BLaER1 (cell line): ENCODE measurements around the gene EGFL7.
A peak's percentile ranks its signal among the peaks of the same experiment; 100 is the strongest.

ENCODE experiments used
- H3K27ac ChIP-seq: shearing (Covaris generic); formaldehyde crosslinking; 2 replicates; pipeline ENCODE4 v1.8.1; 2022
- H3K27me3 ChIP-seq: shearing (Covaris generic); formaldehyde crosslinking; 2 replicates; pipeline ENCODE4 v1.8.1; 2022
- H3K36me3 ChIP-seq: shearing (Covaris generic); formaldehyde crosslinking; 2 replicates; pipeline ENCODE4 v1.8.1; 2022
- H3K4me1 ChIP-seq: shearing (Covaris generic); formaldehyde crosslinking; 2 replicates; pipeline ENCODE4 v1.8.1; 2022
- H3K4me2 ChIP-seq: shearing (Covaris generic); formaldehyde crosslinking; 2 replicates; pipeline ENCODE4 v1.8.1; 2022
- H3K4me3 ChIP-seq: shearing (Covaris generic); formaldehyde crosslinking; 2 replicates; pipeline ENCODE4 v1.8.1; 2022
- H3K9ac ChIP-seq: shearing (Covaris generic); formaldehyde crosslinking; 2 replicates; pipeline ENCODE4 v1.8.1; 2022
- H3K9me3 ChIP-seq: shearing (Covaris generic); formaldehyde crosslinking; 2 replicates; pipeline ENCODE4 v1.8.1; 2022
- H4K20me1 ChIP-seq: shearing (Covaris generic); formaldehyde crosslinking; 2 replicates; pipeline ENCODE4 v1.8.1; 2022
- Cebpa-rat ChIP-seq: shearing (Covaris generic); IDR thresholded peaks from 2 replicates; pipeline ENCODE4 v1.8.1; 2022

Gene EGFL7

DNA sequence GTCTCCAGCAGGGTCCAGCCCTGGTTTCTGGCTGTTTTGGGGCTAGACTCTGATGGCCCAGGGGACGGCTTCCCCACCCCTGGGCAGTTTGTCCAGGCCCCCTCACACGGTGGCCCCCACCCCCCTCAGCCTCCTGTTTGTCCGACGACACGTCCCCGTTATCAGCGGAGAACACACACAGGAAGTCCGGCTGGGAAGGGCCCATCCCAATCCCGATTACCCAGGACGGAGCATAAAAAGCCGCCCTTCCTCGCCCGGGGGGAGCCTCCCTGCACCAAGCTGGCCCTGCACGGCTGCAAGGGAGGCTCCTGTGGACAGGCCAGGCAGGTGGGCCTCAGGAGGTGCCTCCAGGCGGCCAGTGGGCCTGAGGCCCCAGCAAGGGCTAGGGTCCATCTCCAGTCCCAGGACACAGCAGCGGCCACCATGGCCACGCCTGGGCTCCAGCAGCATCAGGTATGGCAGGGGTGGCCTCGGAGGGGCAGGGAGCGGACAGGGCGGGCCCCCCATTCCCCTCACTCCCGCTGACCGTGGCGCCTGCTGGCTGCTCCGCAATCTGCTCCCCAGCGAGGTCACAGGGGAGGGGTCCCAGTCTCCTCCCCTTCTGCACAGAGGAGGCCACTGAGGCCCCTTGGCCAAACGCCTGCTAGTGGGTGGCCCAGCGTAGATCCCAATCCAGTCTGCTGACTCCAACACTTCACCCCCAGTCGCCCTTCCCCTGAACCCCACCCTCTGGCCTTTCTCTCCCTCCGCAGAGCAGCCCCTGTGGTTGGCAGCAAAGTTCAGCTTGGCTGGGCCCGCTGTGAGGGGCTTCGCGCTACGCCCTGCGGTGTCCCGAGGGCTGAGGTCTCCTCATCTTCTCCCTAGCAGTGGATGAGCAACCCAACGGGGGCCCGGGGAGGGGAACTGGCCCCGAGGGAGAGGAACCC, at the start of gene EGFL7:
Gene EGFL7 (plus strand): TSS at position 261 of the 926 bp plus-strand sequence. CDS start 5,367 bp downstream, outside the sequence.
- peaks cover 54% of the 10 kb centered on the region; the same call in 1 of the 2 replicates for H3K27me3 ChIP-seq
- H3K36me3 ChIP-seq, result 0 out of 2 replicates have a peak, but pooled peaks cover 3% of the 10 kb centered on the region
- no peak for TF ChIP-seq Cebpa-rat
- H3K4me2 ChIP-seq, result peak within 1 kb of the TSS; percentile 99
- H3K27ac ChIP-seq, result 0 out of 2 replicates have a peak within 1 kb of the TSS, but pooled peaks have one; percentile 93
- H3K9me3 ChIP-seq, result no peaks in the 10 kb centered on the region
- peak within 1 kb of the TSS; percentile 23; the same call in 1 of the 2 replicates for H3K9ac ChIP-seq
- H3K4me1 ChIP-seq, result peaks cover 94% of the 10 kb centered on the region
- no peak within 1 kb of the TSS; the same call in 1 of the 2 replicates for H3K4me3 ChIP-seq
- peaks cover 28% of the 10 kb centered on the region for H4K20me1 ChIP-seq

DNA sequence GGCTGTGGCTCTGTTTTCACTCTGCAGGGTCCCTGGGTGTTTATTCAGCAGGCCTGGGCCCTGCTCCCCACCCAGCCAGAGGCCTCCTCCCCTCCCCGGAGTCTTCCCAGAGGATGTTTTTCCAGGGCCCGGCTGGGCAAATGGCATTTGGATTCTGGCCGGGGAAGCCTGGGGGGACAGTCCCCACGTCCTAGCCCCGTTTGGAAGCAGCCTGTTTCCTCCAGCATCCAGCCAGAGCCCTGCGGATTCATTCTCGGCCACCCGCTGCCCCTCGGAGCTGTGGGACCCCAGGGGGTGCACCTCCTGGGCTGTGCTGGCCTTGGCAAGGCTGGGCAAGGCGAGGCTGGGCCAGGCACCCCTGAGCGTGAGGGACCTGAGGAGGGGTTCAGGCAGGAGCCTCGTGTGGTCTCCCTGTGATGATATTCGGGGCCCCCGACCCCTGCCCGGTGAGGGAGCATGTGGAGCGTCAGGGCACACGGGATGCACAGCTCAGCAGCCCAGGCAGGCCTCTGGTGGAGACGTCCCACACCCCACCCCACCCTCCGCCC, 48.8 kb upstream of the EGFL7 start:
- Histone ChIP-seq H3K36me3 (no peaks in the 10 kb centered on the region), H4K20me1 (no peaks in the 10 kb centered on the region), H3K9me3 (no peaks in the 10 kb centered on the region), H3K9ac (no peak overlapping the region), H3K4me2 (peak overlapping the region; percentile 26; the same call in 1 of the 2 replicates), H3K4me1 (peaks cover 66% of the 10 kb centered on the region), H3K4me3 (no peak overlapping the region), H3K27me3 (no peaks in the 10 kb centered on the region), H3K27ac (0 out of 2 replicates have a peak overlapping the region, but pooled peaks have one; percentile 22)
- no peak for TF ChIP-seq Cebpa-rat

DNA sequence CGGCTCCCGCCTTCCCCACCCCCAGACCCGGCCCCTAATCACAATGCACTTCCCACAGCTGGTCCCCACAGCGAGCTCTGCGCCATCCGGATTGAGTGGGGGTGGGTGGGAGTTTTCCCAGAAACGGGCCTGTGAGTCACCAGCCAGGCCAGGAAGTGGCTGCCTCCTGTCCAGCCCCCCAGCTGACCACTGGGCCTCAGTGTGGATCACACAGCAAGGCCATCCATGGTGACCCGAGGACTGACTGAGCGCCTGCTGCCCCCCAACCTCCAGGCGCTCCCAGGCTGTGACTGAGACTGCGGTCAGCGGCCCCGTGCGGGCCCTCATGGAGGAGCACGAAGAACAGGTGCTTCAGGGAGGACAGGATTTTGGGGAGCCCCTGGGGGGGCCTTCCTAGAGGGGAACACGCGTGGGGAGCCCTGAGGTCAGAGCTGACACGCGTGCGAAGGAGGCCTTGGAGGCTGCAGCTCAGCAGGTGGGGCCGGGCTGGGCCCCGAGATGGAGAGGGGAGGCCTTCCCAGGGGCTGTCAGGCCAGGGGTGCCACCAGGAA, 48.3 kb upstream of the EGFL7 start:
- H3K4me1 ChIP-seq, result peaks cover 66% of the 10 kb centered on the region
- no peak for TF ChIP-seq Cebpa-rat
- peak overlapping the region; percentile 35; the same call in 1 of the 2 replicates for H3K27ac ChIP-seq
- no peaks in the 10 kb centered on the region for H3K9me3 ChIP-seq
- no peak overlapping the region for H3K9ac ChIP-seq
- H4K20me1 ChIP-seq, result no peaks in the 10 kb centered on the region
- H3K27me3 ChIP-seq, result no peaks in the 10 kb centered on the region
- H3K4me2 ChIP-seq, result 0 out of 2 replicates have a peak overlapping the region, but pooled peaks have one; percentile 91
- no peak overlapping the region for H3K4me3 ChIP-seq
- no peaks in the 10 kb centered on the region for H3K36me3 ChIP-seq

DNA sequence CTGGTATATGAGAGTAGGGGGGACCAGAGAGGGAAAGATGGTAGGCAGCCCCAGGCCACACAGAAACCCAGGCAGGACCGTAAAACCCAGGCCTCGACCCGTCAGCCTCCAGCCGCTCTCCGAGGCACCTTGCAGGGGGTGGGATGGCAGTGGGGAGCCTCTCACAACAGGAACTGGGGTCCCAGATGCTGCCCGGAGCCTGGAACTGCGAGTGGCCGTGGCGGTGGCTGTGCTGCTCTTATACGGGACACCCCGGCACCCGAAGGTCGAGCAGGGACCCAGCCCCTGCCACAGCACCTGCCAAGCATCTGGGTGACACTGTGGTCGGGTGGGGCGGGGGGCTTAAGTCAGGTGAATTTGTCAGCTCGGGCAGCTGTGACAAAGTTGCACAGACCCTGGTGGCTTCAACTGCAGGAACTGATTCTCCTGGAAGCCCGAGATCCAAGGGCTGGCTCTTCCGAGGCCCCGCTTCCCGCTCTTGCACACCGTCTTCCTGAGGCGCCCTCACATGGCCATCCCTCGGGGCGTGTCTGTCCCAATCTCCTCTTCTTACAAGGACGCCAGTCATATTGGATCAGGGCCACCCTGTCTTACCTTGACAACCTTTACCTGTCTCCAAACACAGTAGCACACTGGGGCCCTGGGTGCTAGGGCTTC, 47.6 kb upstream of the EGFL7 start:
- peak overlapping the region; percentile 51 for H3K27ac ChIP-seq
- no peak overlapping the region for H3K4me3 ChIP-seq
- peak overlapping the region; percentile 50; the same call in 1 of the 2 replicates for H3K9ac ChIP-seq
- no peak for TF ChIP-seq Cebpa-rat
- no peaks in the 10 kb centered on the region; the same call in 1 of the 2 replicates for H4K20me1 ChIP-seq
- peaks cover 66% of the 10 kb centered on the region for H3K4me1 ChIP-seq
- no peaks in the 10 kb centered on the region for H3K27me3 ChIP-seq
- no peaks in the 10 kb centered on the region for H3K9me3 ChIP-seq
- H3K4me2 ChIP-seq, result peak overlapping the region; percentile 91
- no peaks in the 10 kb centered on the region for H3K36me3 ChIP-seq

DNA sequence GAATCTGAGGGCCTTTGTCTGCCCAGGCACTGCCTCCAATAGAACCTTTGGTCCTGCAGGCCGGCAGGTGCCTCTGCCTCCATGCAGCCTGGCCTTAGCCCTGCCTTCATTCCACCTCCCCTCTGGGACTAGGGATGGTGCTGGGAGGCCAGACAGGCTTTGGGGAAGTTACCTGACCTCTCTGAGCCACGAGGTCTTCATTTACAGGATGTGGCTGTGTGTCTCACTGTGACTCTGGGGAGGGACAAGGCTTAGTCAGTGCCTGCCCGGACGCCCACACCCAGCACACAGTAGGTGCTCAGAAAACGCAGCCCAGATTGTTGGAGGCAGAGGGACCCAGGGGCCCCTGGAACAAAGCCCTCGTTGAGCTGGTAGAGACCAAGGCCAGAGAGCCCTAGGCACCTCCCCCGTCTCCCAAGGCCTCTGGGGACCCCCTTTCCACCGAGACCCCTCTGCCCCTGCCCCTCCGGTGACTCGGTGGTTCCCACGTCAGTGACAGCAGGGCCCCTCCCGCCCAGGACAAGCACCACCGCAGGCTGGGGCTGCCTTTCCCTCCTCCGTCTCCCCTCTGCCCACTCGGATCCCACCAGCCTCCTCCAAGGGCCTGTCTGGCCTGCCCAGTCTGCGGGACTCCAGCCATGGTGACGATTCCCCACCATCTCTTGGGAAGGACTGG, 46.9 kb upstream of the EGFL7 start:
- peaks cover 4% of the 10 kb centered on the region; the same call in 1 of the 2 replicates for H3K27me3 ChIP-seq
- peak overlapping the region; percentile 50; the same call in 1 of the 2 replicates for H3K9ac ChIP-seq
- no peak overlapping the region for H3K4me3 ChIP-seq
- no peaks in the 10 kb centered on the region for H3K36me3 ChIP-seq
- peak overlapping the region; percentile 51 for H3K27ac ChIP-seq
- H3K9me3 ChIP-seq, result no peaks in the 10 kb centered on the region
- no peak for TF ChIP-seq Cebpa-rat
- H4K20me1 ChIP-seq, result no peaks in the 10 kb centered on the region; the same call in 1 of the 2 replicates
- peak overlapping the region; percentile 91 for H3K4me2 ChIP-seq
- H3K4me1 ChIP-seq, result peaks cover 68% of the 10 kb centered on the region

DNA sequence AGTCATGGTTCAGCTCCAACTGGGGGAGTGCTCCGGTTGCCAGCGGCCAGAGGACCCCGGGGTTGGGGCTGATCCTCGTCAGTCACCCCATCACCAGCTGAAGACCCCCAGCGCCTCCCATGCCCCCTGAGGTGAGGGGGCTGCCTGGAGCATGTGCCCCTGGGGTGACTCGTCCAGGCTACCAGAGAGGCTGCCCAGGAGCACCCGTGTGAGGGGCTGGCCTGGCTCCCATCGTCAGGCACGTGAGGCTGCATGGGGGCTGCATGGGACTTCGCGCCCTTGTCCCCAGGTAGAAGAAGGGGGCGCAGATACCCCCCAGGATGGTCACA, 46.4 kb upstream of the EGFL7 start:
- H4K20me1 ChIP-seq, result no peaks in the 10 kb centered on the region; the same call in 1 of the 2 replicates
- no peak for TF ChIP-seq Cebpa-rat
- H3K27ac ChIP-seq, result peak overlapping the region; percentile 51; the same call in 1 of the 2 replicates
- no peaks in the 10 kb centered on the region for H3K9me3 ChIP-seq
- no peak overlapping the region for H3K4me3 ChIP-seq
- H3K36me3 ChIP-seq, result no peaks in the 10 kb centered on the region
- H3K9ac ChIP-seq, result peak overlapping the region; percentile 50; the same call in 1 of the 2 replicates
- H3K4me2 ChIP-seq, result peak overlapping the region; percentile 91
- H3K27me3 ChIP-seq, result peaks cover 9% of the 10 kb centered on the region; the same call in 1 of the 2 replicates
- peaks cover 73% of the 10 kb centered on the region for H3K4me1 ChIP-seq

DNA sequence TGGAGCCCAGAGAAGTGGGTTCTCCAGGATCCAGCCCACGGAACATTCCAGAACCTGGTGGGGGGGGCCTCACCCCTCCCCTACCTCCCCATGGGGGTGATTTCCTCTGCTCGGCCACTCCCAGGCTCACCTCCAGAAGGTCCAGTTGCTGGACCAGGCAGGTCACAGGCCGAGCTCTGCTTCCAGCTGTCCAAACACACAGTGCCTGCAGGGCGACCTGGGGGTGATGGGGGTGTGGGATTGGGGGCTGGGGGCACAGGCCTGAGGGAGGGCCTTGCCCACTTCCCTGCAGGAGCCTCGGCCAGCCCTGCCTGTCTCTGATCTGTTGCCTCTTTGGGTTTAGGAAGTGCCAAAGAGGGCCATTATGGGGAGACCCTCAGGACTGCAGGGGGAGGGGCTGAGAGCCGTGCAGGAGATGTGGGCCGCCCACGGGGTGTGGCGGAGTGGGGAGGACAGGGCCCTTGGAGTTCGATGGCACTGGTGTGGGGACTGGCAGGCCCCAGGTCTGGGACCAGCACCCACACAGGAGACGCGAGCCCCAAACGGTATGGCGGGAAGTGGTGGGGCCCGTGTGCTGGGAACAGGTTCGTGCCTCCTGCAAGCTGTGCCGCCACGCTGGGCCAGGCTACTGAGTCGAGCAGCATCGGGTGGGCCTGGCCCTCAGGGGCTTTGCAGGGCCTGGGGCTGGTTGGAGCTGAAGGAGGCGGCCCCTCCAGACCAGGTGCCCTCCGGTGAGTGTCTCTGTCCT, 45.6 kb upstream of the EGFL7 start:
- peak overlapping the region; percentile 91 for H3K4me2 ChIP-seq
- TF ChIP-seq Cebpa-rat, result no peak
- H3K4me3 ChIP-seq, result 0 out of 2 replicates have a peak overlapping the region, but pooled peaks have one; percentile 20
- peaks cover 12% of the 10 kb centered on the region; the same call in 1 of the 2 replicates for H3K27me3 ChIP-seq
- peak overlapping the region; percentile 79 for H3K27ac ChIP-seq
- H3K9ac ChIP-seq, result peak overlapping the region; percentile 42; the same call in 1 of the 2 replicates
- no peaks in the 10 kb centered on the region; the same call in 1 of the 2 replicates for H4K20me1 ChIP-seq
- H3K4me1 ChIP-seq, result peaks cover 81% of the 10 kb centered on the region
- H3K36me3 ChIP-seq, result no peaks in the 10 kb centered on the region
- H3K9me3 ChIP-seq, result no peaks in the 10 kb centered on the region
